Amygdala (tissue), 56 donors: ENCODE measurements around the gene TNPO2.

Experiments used
- DNase-seq, 56 donors: peaks; one replicate each; lab custom pipeline; 2025; lab: John Stamatoyannopoulos, UW

The TNPO2 gene

DNA sequence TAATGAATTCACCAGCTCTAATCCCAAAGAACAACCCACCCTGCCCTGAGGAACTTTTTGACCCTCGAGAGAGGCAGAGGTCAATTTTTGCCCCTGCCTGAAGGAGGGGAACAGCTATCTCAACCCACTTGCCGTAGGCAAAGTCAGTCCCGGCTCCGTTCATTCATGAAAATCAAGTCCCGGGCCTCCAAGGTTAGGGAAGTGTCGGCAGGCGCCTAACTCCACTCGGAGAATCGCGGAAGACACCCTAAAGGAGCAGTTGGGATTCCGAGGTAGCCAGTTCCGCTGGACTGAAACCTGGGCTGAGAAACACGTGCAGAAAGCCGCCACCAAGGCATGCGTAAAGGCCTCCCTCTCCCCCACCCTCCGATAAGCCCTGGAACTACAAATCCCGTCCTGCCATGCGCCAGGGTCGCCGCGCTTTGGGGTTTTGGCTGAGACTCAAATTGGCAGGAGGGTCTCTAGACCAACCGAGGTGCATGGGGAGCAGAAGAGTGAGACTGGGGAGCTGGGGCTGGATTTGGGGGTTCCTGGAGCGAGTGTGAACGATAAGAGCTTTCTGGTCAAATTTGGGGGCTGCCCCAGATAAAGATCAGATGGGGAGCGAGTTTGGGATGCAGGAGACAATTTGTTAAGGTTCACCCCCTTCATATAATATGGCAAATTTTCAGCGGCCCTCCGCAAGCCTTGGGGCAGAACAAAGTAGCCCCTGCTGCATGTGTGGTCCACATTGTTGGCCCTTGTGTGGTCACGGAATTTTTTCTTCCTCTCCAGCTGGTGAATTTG lies at the start of gene TNPO2:
Gene TNPO2 (minus strand): TSS at position 292 of the 786 bp plus-strand sequence. CDS start 2,955 bp downstream, outside the sequence.
- peak in 49 of 56 donors; percentile 6 to 67 (median 39) for DNase-seq

- no peak for DNase-seq
Measured at GRCh38 chr19:12772323-12772722, 48.6 kb upstream of the TNPO2 start.

- no peak for DNase-seq
Measured at GRCh38 chr19:12770922-12771321, 47.2 kb upstream of the TNPO2 start.

GRCh38 chr19:12769689-12770088 lies 46.0 kb upstream of the TNPO2 start:
- no peak for DNase-seq

GRCh38 chr19:12767666-12768065 lies 43.9 kb upstream of the TNPO2 start:
- DNase-seq: no peak

DNA sequence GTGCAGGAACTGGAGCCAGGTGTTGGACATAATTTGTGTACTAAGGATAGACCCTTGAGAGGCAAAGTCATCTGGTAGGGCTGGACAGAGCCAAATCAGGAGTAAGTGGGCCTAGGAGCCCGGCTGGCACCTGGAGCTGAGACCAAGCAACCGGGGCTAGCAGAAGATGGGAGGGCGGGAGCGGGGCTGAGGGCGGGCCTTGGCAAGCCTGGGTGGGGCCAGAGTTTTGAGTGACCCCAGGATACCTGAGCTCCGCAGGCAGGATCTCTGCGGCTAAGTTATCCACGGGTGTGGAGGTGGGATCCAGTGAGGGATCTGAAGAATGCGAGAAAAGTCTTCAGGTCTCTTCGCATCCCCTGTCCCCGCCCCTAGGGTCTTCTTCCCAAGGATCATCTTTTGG lies 43.4 kb upstream of the TNPO2 start:
- DNase-seq: no peak

DNA sequence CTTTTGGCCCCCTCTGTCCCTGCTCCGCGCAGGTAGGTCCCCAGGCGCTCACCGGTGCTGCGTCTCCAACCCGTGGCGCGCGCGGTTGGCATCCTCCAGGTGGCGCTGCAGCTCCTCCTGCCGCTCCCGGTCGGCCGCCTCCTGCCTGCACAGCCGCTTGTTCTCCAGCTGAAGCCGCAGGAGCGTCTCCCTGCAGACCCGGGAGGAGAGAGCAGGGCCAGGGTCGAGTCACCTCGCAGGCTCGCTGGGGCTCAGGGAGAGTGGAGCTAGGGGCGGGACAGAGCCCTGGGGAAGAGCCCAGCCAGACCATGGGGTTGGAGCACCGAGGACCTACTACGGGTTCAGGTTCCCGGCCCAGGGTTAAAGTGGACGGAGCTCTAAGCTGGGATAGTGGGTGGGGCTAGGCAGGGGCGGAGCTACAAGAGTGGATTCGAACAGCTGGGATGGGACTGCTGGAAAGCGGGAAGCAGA lies 42.4 kb upstream of the TNPO2 start:
- DNase-seq: peak in 39 of 56 donors; percentile 8 to 85 (median 52)

GRCh38 chr19:12764698-12765097 lies 41.0 kb upstream of the TNPO2 start:
- no peak for DNase-seq

DNA sequence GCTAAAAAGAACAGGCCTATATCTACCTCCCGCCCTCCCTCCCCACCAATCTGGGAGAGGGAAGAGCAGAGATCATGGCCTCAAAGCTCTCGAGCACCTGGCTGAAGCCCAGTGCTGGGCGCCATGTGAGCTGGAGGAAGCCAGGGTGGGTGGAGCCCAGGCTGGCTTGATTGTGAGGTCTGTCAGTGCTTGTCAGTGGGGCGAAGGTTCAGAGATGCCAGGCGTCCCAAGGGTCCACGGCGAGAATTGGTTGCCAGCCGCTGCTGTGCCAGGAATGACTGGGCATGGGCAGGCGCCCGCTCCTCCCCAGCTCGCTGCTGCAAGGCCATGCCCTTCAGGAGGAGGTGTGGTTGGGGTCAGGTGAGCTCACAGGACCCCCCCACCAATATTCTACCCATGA lies 39.4 kb upstream of the TNPO2 start:
- DNase-seq: no peak

GRCh38 chr19:12759686-12760085 lies 36.0 kb upstream of the TNPO2 start:
- no peak for DNase-seq

DNA sequence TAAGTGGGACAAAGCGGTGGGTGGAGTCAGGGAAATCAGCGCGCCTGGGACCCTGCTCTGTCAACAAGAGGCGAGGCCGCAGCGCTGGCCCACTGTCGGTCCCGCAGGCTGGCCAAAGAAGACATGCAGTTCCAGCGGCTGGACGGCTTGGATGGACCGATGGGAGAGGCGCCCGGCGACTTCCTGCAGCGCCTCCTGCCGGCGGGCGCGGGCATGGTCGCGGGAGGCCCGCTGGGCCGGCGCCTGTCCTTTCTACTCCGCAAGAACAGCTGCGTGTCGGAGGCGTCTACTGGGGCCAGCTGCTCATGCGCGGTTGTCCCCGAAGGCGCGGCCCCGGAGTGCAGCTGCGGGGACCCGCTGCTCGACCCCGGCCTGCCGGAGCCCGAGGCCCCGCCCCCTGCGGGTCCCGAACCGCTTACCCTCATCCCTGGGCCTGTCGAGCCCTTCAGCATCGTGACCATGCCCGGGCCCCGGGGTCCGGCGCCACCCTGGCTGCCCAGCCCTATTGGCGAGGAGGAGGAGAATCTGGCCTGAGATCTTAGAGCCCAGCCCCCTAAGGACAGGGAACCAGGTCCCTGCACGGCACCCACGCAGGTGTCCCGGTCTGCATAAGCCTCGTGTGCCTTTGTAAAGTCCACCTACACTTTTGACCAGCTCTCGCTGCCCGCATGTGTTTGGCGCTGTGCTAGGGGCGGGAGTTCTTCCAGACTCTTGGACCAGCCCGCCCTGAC lies 34.0 kb upstream of the TNPO2 start:
- peak in 44 of 56 donors; percentile 3 to 72 (median 32) for DNase-seq

- DNase-seq: no peak
Measured at GRCh38 chr19:12756150-12756883, 32.6 kb upstream of the TNPO2 start.

GRCh38 chr19:12754465-12755196 lies 30.9 kb upstream of the TNPO2 start:
- DNase-seq: no peak

DNA sequence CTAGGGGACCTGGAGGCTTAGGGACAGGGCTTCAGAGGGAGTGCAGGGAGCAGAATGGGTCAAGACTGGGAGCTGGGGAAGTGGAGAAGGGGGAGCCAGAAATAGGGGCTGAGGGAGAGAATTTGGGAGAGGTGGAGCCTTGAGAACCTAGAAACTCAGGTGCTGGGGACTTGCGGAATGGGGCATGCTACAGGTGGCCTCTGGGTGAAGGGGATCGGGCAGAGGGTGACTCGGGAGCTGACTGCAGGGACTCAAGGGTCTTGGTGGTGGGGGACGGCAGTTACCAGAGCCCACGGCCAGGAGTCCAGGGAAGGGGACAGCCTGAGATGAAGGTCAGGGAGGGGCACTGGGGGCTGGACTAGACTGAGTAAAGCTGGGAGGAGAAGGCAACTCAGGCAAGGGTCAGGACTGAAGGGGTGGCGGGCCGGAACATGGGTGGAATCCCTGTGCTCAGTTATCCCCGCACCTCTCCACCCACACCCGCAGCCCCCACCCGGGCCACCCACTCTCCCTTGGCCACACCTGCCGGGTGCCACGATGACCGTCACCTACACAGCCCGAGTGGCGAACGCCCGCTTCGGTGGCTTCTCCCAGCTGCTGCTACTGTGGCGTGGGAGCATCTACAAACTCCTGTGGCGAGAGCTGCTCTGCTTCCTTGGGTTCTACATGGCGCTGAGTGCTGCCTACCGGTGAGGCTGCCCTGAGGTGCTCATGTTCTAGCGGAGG lies 28.5 kb upstream of the TNPO2 start:
- no peak for DNase-seq

DNA sequence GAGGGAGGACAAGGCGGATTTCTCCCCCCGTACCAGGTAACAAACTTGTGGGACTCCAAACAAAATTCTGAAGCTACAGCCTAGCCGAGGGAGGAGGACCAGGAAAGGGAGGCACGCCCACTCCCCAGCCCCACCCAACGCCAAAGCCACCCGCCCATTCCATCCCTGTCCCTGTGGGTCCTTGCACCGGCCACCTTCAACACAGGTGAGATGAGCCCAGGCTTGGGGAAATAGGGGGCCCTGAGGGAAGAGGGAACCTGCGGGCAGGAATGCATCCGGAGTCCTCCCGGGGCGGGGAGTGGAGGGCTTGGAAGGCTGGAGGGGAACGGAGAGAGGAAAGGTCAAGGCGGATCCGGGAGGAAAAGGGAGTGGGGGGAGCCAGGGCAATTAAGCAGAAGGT lies 27.9 kb upstream of the TNPO2 start, which contains the start of gene BEST2:
Gene BEST2 (plus strand): TSS at position 157 of the 400 bp plus-strand sequence. CDS start 802 bp downstream, outside the sequence.
- no peak for DNase-seq

- DNase-seq: no peak
Measured at GRCh38 chr19:12750851-12751250, 27.1 kb upstream of the TNPO2 start.

DNA sequence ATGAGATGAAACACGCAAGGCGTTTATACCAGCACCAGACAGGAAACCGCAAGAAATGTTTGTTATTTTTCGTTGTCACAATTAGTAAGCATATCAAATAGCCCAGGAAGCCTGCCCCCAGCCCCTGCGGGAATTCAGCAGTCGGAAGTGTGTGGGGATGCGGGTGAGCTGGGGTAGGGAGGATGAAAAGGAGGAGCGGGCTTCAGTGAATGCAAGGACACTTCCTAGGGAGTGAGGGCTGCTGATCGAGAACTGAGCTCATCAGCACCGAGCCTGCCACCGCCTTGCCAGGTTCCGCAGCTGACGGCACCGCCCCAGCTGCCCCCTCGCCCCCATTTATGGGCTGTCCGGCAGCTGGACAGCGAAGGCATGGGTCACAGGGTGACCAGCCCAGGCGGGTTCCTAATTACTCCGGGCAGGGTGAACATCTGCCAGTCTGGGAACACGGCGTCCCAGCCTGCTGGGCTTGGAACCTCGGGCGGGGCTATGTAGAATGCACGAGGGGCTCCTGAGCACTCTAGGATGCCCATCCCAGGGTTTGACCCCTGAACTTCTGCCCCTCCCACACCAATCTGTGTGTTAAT lies 26.3 kb upstream of the TNPO2 start:
- DNase-seq: no peak

GRCh38 chr19:12748489-12748888 lies 24.8 kb upstream of the TNPO2 start:
- DNase-seq: no peak
